VCaP (cell line): ENCODE measurements around the gene NUAK2.
A peak's percentile ranks its signal among the peaks of the same experiment; 100 is the strongest.

Experiments used
- H3K27ac ChIP-seq: fragments of 450-650 bp; 2 replicates; pipeline ENCODE4 v1.5.1; 2017
- TF ChIP-seq, protein P1 (sequence below): fragments of 450-650 bp; conservative IDR thresholded peaks from 2 replicates; pipeline ENCODE4 v1.5.1; 2017; ENCODE audit warnings: mild to moderate bottlenecking, moderate library complexity

The NUAK2 gene

DNA sequence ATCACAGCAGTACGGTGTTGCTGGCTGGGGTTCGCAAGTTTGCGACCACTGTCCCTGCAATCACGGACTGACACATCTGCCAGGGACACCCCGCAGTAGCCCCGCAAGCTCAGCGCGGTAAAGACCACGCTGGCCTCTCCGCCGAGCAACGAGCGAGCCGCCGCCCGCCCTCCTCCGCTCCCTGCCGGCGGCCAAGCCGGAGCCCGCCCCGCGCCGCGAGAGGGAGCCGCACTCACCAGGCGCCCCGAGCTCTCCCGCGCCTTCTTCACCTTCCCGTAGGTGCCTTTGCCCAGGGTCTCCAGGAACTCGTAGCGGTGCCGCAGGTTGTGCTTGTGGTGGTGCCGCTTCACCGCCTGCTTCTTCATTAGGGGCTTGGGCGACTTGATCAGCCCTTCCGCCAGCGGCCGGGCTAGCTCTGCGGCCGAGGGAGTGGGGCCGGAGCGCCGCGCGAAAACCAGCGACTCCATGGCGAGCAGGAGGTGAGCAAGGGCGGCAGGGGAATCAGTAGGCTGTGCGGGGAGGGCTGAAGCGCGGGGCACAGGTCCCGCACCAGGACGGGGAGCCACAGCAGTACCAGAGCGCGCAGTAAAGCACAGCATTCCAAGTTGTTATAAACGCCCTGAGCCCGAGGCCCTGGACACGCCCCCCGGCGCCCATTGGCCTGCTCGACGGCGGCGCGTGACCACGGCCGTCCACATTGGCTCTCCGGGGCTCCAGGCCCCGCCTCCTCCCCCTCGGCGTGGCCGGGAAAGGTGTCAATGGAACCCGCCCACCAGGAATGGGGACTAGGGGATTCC is at the start of gene NUAK2:
NUAK2 (minus strand) TSS at position 584 of the 797 bp plus-strand sequence; CDS start at position 467, 117 bp downstream.
- peak within 1 kb of the TSS; percentile 89 for H3K27ac ChIP-seq
- TF ChIP-seq, protein P1, sequence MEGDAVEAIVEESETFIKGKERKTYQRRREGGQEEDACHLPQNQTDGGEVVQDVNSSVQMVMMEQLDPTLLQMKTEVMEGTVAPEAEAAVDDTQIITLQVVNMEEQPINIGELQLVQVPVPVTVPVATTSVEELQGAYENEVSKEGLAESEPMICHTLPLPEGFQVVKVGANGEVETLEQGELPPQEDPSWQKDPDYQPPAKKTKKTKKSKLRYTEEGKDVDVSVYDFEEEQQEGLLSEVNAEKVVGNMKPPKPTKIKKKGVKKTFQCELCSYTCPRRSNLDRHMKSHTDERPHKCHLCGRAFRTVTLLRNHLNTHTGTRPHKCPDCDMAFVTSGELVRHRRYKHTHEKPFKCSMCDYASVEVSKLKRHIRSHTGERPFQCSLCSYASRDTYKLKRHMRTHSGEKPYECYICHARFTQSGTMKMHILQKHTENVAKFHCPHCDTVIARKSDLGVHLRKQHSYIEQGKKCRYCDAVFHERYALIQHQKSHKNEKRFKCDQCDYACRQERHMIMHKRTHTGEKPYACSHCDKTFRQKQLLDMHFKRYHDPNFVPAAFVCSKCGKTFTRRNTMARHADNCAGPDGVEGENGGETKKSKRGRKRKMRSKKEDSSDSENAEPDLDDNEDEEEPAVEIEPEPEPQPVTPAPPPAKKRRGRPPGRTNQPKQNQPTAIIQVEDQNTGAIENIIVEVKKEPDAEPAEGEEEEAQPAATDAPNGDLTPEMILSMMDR: peak; percentile 50

DNA sequence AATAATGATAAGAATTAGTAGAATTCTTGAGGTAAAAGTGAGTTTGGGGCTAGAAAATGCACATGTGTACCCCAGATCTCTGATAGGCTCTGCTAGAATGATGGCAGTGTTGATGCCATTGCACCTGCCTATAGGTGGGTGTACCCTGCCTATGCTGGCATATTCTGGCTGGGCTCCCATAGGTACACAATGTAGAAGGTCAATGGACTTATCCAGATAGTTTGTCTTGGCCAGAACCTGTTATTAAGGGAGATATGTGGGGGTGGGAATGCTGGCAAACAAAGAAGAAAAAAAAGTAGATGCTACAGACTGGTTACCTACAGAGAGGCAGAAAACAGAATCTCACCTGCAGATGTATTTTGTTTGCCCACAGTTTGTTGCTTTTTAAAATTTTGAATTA is 49.2 kb upstream of the NUAK2 start:
- peak overlapping the region; percentile 54 for H3K27ac ChIP-seq
- TF ChIP-seq, protein P1: no peak

DNA sequence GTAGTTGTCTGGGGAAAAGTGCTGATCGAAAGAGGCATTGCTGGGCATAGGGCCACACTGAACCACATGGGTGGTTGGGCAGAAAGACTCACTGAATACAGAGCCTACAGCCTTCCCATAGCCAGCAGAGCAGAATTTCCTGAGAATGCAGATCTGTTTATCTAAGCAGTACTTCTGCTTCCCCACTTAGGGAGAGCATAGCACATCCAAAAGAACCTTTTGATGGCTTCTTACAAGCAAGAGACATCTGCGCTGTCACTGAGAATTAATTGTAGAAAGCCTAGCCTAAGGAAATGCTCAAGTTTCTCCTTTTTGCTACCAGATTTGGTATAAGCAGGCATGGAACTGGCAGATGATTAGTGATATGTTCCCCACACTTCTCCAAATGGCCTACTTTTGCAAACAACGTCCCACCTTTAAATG is 48.2 kb upstream of the NUAK2 start:
- H3K27ac ChIP-seq: peak overlapping the region; percentile 54
- TF ChIP-seq, protein P1: no peak

DNA sequence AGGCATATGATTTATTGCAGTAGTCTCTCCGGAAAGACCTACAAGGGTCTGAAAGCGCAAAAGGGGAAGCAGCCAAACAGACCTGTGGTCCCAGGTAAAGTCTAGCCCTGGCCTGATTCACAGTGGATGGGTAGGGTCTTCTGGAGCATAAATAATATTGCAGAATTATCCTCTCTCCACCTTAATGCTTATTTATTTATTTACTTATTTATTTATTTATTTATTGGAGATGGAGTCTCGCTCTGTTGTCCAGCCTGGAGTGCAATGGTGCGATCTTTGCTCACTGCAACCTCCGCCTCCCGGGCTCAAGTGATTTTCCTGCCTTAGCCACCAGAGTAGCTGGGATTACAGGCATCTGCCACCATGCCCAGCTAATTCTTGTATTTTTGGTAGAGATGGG is 46.9 kb upstream of the NUAK2 start:
- TF ChIP-seq, protein P1: no peak

DNA sequence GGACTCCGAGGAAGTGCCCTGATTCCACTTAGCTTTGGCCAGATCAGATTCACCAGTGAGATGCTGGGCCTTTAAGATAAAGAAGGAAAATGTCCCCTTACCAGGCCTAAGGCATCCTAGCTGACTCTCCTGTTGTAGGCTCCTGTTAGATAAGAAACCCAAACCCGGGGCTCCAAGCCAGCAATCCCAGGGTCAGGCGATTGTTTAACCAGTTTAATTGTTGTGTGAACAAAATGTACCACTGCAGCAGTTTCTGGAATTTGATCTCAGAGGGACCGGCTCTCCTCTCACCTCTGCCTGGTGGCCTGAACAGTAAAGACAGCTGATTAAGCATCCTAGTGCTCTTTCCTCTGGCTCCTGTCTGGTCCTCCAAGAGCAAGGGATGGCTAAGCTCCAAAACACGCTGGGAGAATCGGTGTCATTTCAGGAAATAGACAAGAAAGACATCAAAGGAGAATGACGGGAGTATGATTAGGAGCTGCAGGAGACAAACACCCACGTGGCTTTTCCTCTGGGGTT is 44.5 kb upstream of the NUAK2 start:
- peak overlapping the region; percentile 76 for H3K27ac ChIP-seq
- TF ChIP-seq, protein P1: 0 out of 2 replicates have a peak, but pooled peaks have one; percentile 11

More for the DNA sequence above, 46.9 kb upstream of the NUAK2 start:
- H3K27ac ChIP-seq: no peak overlapping the region

DNA sequence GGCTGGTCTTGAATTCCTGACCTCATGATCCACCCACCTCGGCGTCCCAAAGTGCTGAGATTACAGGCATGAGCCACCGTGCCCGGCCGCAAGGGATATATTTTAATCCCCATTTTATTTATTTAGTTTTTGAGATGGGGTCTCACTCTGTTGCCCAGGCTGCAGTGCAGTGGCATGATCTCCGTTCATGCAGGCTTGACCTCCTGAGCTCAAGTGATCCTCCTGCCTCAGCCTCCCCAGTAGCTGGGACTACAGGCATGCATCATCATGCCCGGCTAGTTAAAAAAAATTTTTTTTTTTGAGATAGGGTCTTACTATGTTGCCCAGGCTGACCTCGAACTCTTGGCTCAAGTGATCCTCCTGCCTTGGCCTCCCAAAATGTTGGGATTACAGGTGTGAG is 43.5 kb upstream of the NUAK2 start:
- H3K27ac ChIP-seq: peak overlapping the region; percentile 76

DNA sequence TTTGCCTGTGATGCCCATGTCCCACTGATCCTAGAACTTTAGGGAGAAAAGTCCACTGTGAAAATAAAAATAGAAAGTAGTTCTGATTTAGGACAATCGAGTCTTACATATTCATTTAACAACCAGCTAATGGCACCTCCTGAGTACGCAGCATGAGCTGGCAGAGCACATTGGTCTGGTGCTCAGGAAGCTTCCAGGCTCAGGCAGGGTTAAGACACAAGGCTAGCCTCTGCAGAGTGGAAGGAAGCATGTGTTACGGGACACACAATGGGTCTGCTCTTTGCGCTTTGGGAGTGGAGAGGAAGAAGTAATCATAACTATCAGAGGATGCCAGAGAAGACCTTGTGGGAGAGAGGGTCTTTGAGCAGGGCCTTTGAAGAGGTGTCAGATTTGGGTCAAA is 39.3 kb upstream of the NUAK2 start:
- H3K27ac ChIP-seq: no peak overlapping the region
- TF ChIP-seq, protein P1: no peak
